ENCODE measurements around the gene WNK2.

GRCh38 chr9:93164085-93164484, 19.9 kb upstream of the WNK2 start:
- TF ChIP-seq POLR2A (IDR thresholded peaks at IDR 0.05; ENCODE audit: low read length) (no peak), GATA1 (IDR thresholded peaks at IDR 0.05; ENCODE audit: low read depth, low read length) (no peak)
